ENCODE data around the gene NEURL4. TPM values are rescaled to one million over a fixed set of nuclear protein-coding genes. Genes with fewer than 3 reads are reported as not detected.

The NEURL4 gene
- total and polyA plus RNA-seq, 2 donors: 20.9 to 26.0 TPM

DNA sequence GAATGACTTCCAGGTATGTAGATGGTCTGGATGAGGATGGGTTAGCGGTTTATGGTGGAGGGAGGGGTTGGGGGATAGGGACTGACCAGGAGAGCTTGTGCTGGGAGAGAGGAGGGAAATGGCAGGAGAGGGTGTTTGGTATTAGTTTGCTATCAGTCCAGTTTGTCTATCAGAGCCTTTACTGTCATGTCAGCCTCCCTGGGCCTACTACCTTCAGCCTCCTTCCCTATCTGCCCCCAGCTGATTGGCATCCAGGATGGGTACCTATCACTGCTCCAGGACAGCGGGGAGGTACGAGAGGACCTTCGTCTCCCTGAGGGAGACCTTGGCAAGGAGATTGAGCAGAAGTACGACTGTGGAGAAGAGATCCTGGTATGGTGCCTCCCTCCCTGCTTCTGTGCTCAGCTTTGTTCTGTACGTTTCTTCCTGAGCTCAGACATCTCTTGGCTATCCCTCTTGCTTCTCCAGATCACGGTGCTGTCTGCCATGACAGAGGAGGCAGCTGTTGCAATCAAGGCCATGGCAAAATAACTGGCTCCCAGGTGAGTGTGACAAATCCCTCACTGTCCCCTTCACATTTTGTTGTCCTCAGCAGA lies 17.9 kb downstream of the NEURL4 start:
- 82% methylated on average over 7 of the region's 7 CpGs for WGBS
- no peak for DNase-seq (ENCODE audit: extremely low spot score)
- Histone ChIP-seq H3K36me3 (ENCODE audit: insufficient read depth) (peaks cover 6% of the 10 kb centered on the region), H3K27ac (ENCODE audit: low read depth) (no peak overlapping the region), H3K4me1 (ENCODE audit: insufficient read depth) (no peaks in the 10 kb centered on the region), H3K4me3 (ENCODE audit: low read depth, low read length) (no peak overlapping the region)

DNA sequence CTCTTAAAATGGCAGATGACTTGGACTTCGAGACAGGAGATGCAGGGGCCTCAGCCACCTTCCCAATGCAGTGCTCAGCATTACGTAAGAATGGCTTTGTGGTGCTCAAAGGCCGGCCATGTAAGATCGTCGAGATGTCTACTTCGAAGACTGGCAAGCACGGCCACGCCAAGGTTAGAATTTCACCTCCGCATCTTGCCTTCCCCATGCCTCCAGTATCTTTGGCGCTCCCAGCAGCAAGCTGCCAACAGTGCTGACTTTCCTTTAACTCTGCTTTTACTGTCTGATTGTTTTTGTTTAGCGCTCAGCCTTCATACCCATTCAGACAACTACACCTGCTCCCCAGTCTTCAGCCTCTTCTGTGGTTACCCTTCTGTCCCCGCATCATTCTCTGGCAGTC lies 19.5 kb downstream of the NEURL4 start:
- Histone ChIP-seq H3K4me1 (ENCODE audit: insufficient read depth) (no peaks in the 10 kb centered on the region), H3K36me3 (ENCODE audit: insufficient read depth) (peaks cover 6% of the 10 kb centered on the region), H3K4me3 (ENCODE audit: low read depth, low read length) (no peak overlapping the region), H3K27ac (ENCODE audit: low read depth) (no peak overlapping the region)
- WGBS: 90% methylated on average over 12 of the region's 12 CpGs
- DNase-seq (ENCODE audit: extremely low spot score): no peak

DNA sequence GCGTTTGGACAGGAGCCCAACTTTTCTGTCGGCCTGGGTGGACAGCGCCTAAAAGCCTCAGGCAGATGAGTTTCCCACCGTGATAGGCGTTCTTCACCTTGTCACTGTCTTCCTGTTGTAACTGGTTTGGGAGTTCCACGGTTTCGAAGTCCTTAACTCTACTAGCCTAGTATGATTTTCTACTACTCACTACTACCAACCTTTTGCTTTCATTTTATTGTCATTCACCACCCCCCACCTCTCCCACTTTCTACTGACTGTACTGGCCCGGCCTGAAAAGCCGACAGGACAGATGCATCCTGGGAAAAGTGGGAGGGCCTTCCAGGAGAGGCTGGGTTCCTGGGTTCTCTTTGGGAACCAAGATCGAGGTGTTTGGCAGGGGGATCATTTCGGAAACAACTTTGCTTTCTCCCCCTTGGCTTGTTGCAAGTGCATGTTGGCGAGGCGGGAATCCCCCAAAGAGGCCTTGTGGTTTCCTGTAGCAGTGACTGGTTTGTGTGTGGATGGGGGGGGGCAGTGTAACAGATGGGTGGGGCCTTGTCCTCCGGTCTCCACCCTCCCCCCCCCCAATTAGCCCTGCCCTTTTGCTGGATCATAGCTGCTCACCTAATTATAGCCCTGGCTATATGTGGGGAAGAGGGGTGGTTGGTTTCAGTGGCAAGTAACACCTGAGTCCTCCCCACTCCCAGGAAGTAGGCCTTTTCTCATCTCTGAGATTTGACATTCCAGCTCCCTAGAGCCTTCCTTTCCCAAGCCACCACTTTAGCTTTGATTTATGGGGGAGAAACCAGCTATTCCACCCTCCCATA lies 20.3 kb downstream of the NEURL4 start:
- DNase-seq (ENCODE audit: extremely low spot score): peak; percentile 62
- H3K4me3 ChIP-seq (ENCODE audit: low read depth, low read length): peak overlapping the region; percentile 93
- under 1% methylated on average over 14 of the region's 14 CpGs for WGBS
- H3K4me1 ChIP-seq (ENCODE audit: insufficient read depth): no peaks in the 10 kb centered on the region
- peak overlapping the region; percentile 98 for H3K27ac ChIP-seq (ENCODE audit: low read depth)
- H3K36me3 ChIP-seq (ENCODE audit: insufficient read depth): peaks cover 6% of the 10 kb centered on the region

DNA sequence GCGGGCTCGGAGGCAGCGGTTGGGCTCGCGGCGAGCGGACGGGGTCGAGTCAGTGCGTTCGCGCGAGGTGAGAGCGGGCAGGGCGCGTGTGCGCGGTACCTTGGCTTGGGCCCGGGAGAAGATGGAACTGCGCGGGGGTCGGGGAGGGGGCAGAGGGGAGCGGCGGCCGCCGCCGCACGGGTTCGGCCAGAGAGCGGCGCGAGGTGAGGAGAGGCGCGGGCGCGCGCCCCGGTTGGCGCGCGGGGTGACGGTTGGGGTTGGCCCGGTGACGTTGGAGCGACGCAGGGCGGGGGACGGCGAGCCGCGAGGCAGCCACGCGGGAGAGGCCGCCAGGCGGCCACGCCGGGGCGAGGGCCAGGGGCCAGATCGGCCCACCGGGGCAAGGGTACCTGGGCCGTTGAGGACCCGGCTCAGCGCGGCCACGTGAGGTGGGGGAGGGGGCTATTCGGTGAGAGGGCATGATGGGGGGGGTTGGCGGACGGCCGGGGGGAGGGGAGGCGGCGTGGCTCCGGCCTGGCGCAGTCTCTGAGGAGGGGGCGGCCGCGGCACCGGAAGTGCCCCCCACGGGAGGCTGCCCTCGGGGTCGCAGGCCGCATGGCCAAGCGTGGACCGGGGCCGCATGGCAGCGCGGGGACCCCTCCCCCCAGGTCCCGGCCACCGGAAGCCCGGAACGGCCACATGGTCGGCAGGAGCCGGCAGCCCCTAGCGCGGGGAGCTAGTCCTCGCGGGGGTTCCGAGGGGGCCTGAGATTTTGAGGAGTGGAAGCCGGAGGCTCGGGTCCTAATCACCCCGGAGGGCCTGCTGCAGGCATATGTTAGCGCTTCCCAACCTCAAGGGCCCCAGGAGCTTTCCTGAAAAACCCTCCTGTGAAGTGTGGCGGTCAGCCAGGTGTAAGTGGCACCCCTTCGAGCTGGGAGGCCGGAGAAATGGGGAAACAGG lies 21.2 kb downstream of the NEURL4 start:
- no peaks in the 10 kb centered on the region for H3K4me1 ChIP-seq (ENCODE audit: insufficient read depth)
- H3K4me3 ChIP-seq (ENCODE audit: low read depth, low read length): peak overlapping the region; percentile 93
- peaks cover 6% of the 10 kb centered on the region for H3K36me3 ChIP-seq (ENCODE audit: insufficient read depth)
- H3K27ac ChIP-seq (ENCODE audit: low read depth): peak overlapping the region; percentile 98
- under 1% methylated on average over 103 of the region's 104 CpGs for WGBS
- DNase-seq (ENCODE audit: extremely low spot score): no peak

DNA sequence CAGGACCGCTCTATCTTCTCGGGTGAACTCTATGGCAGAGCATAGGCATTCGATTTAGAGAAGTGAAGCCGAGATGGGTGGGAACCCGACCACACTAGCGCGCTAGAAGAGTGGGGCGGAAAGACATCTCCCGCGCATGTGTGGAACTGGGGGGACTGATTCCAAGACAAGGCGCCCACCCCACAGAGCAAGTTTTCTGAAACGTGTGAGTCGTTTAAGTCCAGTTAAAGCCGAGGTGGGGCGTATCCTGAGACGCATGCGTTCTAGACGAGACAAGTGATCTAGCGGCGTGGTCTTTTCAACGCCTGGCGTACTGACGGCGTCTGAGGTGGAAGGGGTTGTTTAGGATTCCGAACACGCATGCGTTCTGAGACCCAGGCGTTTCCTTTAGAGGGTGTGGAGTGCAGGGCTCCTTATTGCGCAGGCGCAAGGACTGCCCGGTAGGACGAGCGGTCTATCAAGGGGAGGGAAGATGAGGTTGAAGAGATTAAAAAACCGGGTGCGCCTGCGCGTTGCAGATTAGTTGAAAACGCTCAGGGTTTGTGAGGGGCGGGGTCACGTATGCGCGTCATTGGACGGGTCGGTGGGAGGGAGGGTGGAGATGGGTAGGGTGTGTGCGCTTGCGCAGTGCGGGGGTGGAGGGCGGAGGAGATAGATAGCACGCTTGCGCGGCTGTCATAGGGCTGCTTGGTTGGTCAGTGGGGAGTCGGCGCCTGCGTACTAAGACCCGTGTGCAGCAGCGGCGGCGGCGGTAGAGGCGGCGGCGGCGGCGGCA lies 22.0 kb downstream of the NEURL4 start, which contains the start of gene EIF5A:
Gene EIF5A (plus strand): TSS at position 718 of the 775 bp plus-strand sequence. CDS start 2,008 bp downstream, outside the sequence.
- H3K27ac ChIP-seq (ENCODE audit: low read depth): peak within 1 kb of the TSS; percentile 98
- peak within 1 kb of the TSS; percentile 93 for H3K4me3 ChIP-seq (ENCODE audit: low read depth, low read length)
- under 1% methylated on average over 64 of the region's 64 CpGs for WGBS

DNA sequence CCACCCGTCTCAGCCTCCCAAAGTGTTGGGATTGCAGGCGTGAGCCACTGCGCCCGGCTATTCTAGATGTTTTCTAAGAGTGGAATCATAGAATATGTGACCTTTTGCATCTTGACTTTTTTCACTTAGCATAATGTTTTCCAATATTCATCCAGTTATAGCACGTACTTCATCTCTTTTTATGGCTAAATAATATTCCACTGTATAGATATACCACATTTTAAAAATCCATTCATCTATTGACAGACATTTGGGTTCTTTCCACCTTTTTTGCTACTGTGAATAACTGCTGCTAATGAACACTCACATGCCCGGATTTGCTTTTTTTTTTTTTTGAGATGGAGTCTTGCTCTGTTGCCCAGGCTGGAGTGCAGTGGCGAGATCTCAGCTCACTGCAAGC lies 25.0 kb downstream of the NEURL4 start:
- no peak overlapping the region for H3K27ac ChIP-seq (ENCODE audit: low read depth)
- WGBS: 96% methylated on average over 7 of the region's 7 CpGs

More for the DNA sequence above, 22.0 kb downstream of the NEURL4 start, which contains the start of gene EIF5A:
- Histone ChIP-seq H3K36me3 (ENCODE audit: insufficient read depth) (peaks cover 6% of the 10 kb centered on the region), H3K4me1 (ENCODE audit: insufficient read depth) (no peaks in the 10 kb centered on the region)
- DNase-seq (ENCODE audit: extremely low spot score): peak; percentile 100

DNA sequence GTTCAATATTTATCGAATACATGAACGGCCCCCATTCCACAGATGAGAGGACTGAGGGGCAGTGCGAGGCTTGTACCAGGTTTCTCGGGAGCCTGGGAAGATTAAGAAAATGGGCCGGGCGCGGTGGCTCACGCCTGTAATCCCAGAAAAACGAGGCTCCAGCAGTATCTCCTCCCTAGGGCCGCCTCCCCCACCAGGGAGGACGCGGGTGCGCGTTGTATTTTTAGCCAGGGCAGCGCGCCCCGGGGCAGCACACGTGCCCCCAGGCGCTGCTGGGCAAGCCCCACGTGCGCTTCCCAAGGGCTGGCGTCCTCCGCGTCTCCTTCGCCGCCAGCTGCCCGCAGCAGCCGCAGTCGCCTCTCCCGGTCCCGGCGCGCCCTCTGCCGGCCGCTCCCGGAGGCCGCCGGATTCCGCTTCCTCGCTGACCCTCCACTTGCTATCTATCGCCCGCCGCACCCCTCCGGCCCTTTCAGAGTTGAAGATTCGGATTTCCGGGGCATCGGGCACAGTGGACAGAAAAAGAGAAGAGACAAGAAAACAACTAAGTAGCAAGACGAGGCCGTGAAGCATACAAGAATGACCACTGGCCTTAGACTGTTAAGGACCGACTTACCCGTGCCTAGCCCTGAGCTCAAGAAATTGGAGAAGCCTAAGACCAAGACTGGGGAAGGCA lies 32.8 kb downstream of the NEURL4 start:
- H3K4me3 ChIP-seq (ENCODE audit: low read depth, low read length): peak overlapping the region; percentile 8
- H3K27ac ChIP-seq (ENCODE audit: low read depth): no peak overlapping the region
- H3K36me3 ChIP-seq (ENCODE audit: insufficient read depth): no peaks in the 10 kb centered on the region
- H3K4me1 ChIP-seq (ENCODE audit: insufficient read depth): peaks cover 2% of the 10 kb centered on the region
- WGBS: 2% methylated on average over 51 of the region's 51 CpGs
- no peak for DNase-seq (ENCODE audit: extremely low spot score)

More for the DNA sequence above, 25.0 kb downstream of the NEURL4 start:
- no peak overlapping the region for H3K4me3 ChIP-seq (ENCODE audit: low read depth, low read length)
- H3K4me1 ChIP-seq (ENCODE audit: insufficient read depth): no peaks in the 10 kb centered on the region
- DNase-seq (ENCODE audit: extremely low spot score): no peak
- H3K36me3 ChIP-seq (ENCODE audit: insufficient read depth): no peaks in the 10 kb centered on the region

DNA sequence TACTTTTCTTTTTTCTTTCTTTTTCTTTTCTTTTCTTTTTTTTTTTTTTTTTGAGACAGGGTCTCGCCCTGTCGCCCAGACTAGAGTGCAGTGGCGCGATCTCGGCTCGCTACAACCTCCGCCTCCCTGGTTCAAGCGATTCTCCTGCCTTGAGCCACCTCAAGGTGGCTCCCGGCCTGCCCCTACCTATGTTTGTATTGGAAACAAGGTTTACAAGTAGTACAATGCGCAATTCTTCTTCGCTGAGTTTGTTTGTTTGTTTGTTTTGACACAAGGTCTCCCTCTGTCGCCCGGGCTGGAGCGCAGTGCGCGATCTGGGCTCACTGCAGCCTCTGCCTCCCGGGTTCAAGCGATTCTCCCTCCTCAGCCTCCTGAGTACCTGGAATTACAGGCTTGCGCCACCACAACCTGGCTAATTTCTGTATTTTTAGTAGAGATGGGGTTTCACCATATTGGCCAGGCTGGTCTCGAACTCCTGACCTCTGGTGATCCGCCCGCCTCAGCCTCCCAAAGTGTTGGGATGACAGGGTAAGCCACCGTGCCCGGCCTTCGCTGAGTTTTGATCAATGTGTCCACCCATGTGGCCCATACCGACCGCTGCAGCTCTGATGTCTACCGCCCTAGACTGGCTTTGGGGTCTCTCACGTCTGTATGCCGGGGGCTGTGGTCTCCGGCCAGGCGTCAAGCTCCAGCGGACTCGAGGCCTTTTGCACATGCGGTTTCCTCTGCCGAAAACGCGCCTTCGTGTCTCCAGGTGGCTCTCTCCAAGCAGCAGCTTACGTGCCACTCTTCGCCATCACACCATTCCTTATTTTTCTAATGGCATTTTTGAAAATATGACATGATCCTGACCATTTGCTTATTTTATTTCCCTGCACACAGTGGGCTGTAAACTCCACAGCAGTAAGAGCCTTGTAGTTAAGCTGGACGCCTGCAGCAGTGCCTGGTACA lies 33.6 kb downstream of the NEURL4 start:
- no peaks in the 10 kb centered on the region for H3K36me3 ChIP-seq (ENCODE audit: insufficient read depth)
- peak overlapping the region; percentile 30 for H3K4me3 ChIP-seq (ENCODE audit: low read depth, low read length)
- 62% methylated on average over 42 of the region's 42 CpGs for WGBS
- peaks cover 2% of the 10 kb centered on the region for H3K4me1 ChIP-seq (ENCODE audit: insufficient read depth)
- no peak overlapping the region for H3K27ac ChIP-seq (ENCODE audit: low read depth)
- no peak for DNase-seq (ENCODE audit: extremely low spot score)

DNA sequence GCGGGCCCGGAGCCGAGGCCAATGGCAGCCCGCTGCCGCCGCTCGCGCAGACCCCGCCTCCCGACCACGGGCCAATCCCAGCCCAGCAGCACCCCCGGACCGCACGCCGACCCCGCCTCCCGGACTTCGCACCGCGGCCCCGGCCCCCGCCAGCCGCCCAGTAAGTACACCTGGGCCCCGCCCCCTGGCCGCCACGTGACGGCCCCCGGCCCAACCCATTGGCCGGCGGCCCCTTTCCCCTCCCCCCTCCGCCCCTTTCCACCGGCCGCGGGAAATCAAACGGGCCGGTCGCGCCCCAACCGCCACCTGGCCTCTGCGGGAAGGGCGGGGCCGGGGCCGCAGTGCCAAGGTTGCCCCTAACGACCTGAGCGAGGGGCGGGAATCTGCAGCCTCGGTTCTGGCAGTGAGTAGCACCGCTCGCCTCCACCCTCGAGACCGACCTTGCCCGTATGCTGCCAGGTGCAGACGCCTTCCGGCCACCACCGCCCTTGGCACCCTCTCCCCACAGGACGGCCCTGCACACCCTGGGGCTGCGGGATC lies 34.5 kb downstream of the NEURL4 start, which contains the start of gene YBX2:
Gene YBX2 (minus strand): TSS at position 26 of the 540 bp plus-strand sequence. CDS start 139 bp downstream, outside the sequence.
- Histone ChIP-seq H3K4me3 (ENCODE audit: low read depth, low read length) (peak within 1 kb of the TSS; percentile 30), H3K36me3 (ENCODE audit: insufficient read depth) (no peaks in the 10 kb centered on the region), H3K4me1 (ENCODE audit: insufficient read depth) (peaks cover 2% of the 10 kb centered on the region), H3K27ac (ENCODE audit: low read depth) (no peak within 1 kb of the TSS)
- 3% methylated on average over 57 of the region's 57 CpGs for WGBS
- DNase-seq (ENCODE audit: extremely low spot score): no peak

DNA sequence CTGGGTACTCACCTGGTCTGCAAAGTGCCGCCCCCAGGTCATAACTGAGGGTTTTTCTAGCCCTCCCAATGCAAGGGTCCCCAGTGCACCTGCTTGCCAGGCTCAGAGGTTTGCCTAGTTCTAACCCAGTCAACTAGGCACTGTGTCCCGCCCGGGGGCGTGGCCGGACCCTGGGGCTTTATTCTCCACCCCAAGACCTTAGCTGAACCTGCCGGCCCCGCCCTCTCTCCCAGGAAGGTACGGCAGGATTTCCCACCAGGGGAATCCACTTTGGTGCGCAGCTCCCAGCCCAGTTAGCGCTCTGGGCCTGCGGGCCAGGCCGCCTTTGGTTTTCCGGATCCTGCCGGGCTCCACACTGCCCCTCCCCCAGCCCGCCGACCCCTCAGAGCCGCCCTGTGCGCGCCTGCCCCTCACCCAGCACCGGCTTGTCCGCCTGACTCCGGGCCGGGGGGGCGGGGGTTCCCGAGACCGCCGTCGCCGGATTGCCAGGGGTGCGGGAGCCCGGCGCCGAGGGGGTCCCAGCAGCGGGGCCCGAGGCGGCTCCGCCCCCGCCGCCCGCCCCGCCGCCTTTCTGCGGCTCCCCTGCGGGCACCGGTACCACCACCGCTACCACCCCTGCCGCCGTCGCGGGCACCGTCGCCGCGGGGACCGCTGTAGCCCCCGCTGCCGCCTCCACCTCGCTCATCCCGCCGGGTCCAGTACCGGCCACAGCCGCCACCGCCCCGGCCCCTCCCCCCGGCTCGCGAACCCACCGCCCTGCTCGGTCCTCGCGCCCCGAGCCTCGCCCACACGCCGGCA lies 35.1 kb downstream of the NEURL4 start:
- WGBS: 4% methylated on average over 74 of the region's 75 CpGs

DNA sequence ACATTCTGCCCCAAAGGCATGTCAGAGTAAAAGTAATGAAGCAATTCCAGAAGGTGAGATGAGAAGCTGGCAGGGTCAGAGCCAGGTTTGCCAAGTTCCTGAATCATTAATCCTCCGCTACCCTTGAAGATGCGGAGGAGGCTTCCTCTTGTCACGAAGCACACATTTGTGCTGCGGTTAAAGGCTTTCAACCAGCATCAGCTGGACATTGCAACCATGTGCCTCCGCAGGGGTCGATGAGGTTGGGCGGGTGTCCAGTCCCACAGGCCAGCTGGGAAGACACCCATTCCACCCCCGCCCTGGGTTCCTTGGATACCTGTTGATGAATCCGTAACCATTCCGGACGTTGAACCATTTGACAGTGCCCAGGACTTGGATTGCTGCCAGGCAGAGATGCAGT lies 36.0 kb downstream of the NEURL4 start:
- Histone ChIP-seq H3K4me3 (ENCODE audit: low read depth, low read length) (no peak overlapping the region), H3K4me1 (ENCODE audit: insufficient read depth) (peaks cover 2% of the 10 kb centered on the region), H3K27ac (ENCODE audit: low read depth) (no peak overlapping the region)

More for the DNA sequence above, 35.1 kb downstream of the NEURL4 start:
- Histone ChIP-seq H3K4me3 (ENCODE audit: low read depth, low read length) (peak overlapping the region; percentile 30), H3K4me1 (ENCODE audit: insufficient read depth) (peaks cover 2% of the 10 kb centered on the region), H3K27ac (ENCODE audit: low read depth) (no peak overlapping the region), H3K36me3 (ENCODE audit: insufficient read depth) (no peaks in the 10 kb centered on the region)
- no peak for DNase-seq (ENCODE audit: extremely low spot score)

More for the DNA sequence above, 36.0 kb downstream of the NEURL4 start:
- H3K36me3 ChIP-seq (ENCODE audit: insufficient read depth): no peaks in the 10 kb centered on the region
- WGBS: 68% methylated on average over 11 of the region's 11 CpGs
- no peak for DNase-seq (ENCODE audit: extremely low spot score)
